HCT116 (cell line): ENCODE measurements around the gene SLFNL1.

Experiments
- ELF1 ChIP-seq: IDR thresholded peaks from 2 replicates; pipeline ENCODE4 v1.6.1; 2012; ENCODE audit warnings: low read depth, borderline replicate concordance
- POLR2A ChIP-seq: IDR thresholded peaks from 2 replicates; pipeline ENCODE4 v1.7.0; 2011; ENCODE audit warnings: borderline replicate concordance; ENCODE audit not compliant: insufficient read depth, insufficient read length; ENCODE audit errors: extremely low read depth

GRCh38 chr1:41045740-41046139 lies 24.2 kb upstream of the SLFNL1 start:
- TF ChIP-seq ELF1 (no peak), POLR2A (no peak)
